Liver (tissue), 9 donors: Measurements from ENCODE around the gene IMMT. TPM values are rescaled to one million over a fixed set of nuclear protein-coding genes. Genes with fewer than 3 reads are reported as not detected.

ENCODE experiments used
- DNase-seq: peaks from one replicate; pipeline ENCODE4 v3.0.0-alpha.2; 2017; ENCODE audit warnings: low spot score
- H3K27ac ChIP-seq, 2 donors: one replicate each; pipeline ENCODE4 v1.7.0; 2013; ENCODE audit warnings: inconsistent platforms in 2 of 2, low read length in 2 of 2, control low read depth in 1 of 2, low read depth in 1 of 2, mild to moderate bottlenecking in 1 of 2
- H3K27me3 ChIP-seq, 4 donors: one replicate each; pipeline versions ENCODE4 v1.6.1 to v1.7.0; 2013; ENCODE audit warnings: low read length in 3 of 4, inconsistent platforms in 1 of 4, mild to moderate bottlenecking in 1 of 4, moderate library complexity in 1 of 4; ENCODE audit not compliant: control insufficient read depth in 4 of 4, insufficient read depth in 4 of 4
- H3K36me3 ChIP-seq, 4 donors: one replicate each; pipeline versions ENCODE4 v1.6.1 to v1.7.0; 2013; ENCODE audit warnings: low read length in 3 of 4, mild to moderate bottlenecking in 3 of 4, low read depth in 1 of 4, moderate library complexity in 1 of 4; ENCODE audit not compliant: control insufficient read depth in 4 of 4, insufficient read depth in 3 of 4
- H3K4me1 ChIP-seq, 4 donors: one replicate each; pipeline versions ENCODE4 v1.6.1 to v1.7.0; 2013; ENCODE audit warnings: low read length in 3 of 4, mild to moderate bottlenecking in 3 of 4, moderate library complexity in 1 of 4; ENCODE audit not compliant: control insufficient read depth in 4 of 4, insufficient read depth in 4 of 4
- H3K4me3 ChIP-seq, 3 donors: one replicate each; pipeline versions ENCODE4 v1.6.1 to v1.7.0; 2013; ENCODE audit warnings: low read length in 3 of 3, control low read depth in 1 of 3, low read depth in 1 of 3, mild to moderate bottlenecking in 1 of 3
- H3K9ac ChIP-seq, 2 donors: one replicate each; pipeline ENCODE4 v1.7.0; 2013; ENCODE audit warnings: low read length in 2 of 2, mild to moderate bottlenecking in 2 of 2, moderate library complexity in 2 of 2, control low read depth in 1 of 2, low read depth in 1 of 2
- H3K9me3 ChIP-seq, 4 donors: one replicate each; pipeline versions ENCODE4 v1.6.1 to v1.7.0; 2013; ENCODE audit warnings: low read length in 3 of 4; ENCODE audit not compliant: control insufficient read depth in 4 of 4
- ATF3 ChIP-seq: IDR thresholded peaks from 2 replicates; pipeline ENCODE4 v1.6.1; 2016; ENCODE audit warnings: antibody characterized with exemption
- EGR1 ChIP-seq, 2 donors: IDR thresholded peaks; 2 replicates each; pipeline ENCODE4 v1.6.1; 2016 to 2018; ENCODE audit warnings: antibody characterized with exemption in 2 of 2, low read depth in 2 of 2
- FOXA1 ChIP-seq: IDR thresholded peaks from 2 replicates; pipeline ENCODE4 v1.6.1; 2016; ENCODE audit warnings: antibody characterized with exemption
- FOXA2 ChIP-seq: IDR thresholded peaks from 2 replicates; pipeline ENCODE4 v1.6.1; 2016; ENCODE audit warnings: antibody characterized with exemption
- GABPA ChIP-seq, 2 donors: IDR thresholded peaks in 1 of 2; conservative IDR thresholded peaks in 1 of 2; 2 replicates each; pipeline ENCODE4 v1.6.1; 2016; ENCODE audit warnings: antibody characterized with exemption in 2 of 2, mild to moderate bottlenecking in 1 of 2, moderate library complexity in 1 of 2
- HNF4A ChIP-seq, 2 donors: conservative IDR thresholded peaks; 2 replicates each; pipeline ENCODE4 v1.6.1; 2016; ENCODE audit warnings: antibody characterized with exemption in 2 of 2, mild to moderate bottlenecking in 2 of 2
- HNF4G ChIP-seq: IDR thresholded peaks from 2 replicates; pipeline ENCODE4 v1.6.1; 2016; ENCODE audit warnings: antibody characterized with exemption
- JUND ChIP-seq, 2 donors: IDR thresholded peaks; 2 replicates each; pipeline ENCODE4 v1.6.1; 2016; ENCODE audit warnings: antibody characterized with exemption in 2 of 2
- MAX ChIP-seq: IDR thresholded peaks from 2 replicates; pipeline ENCODE4 v1.6.1; 2016; ENCODE audit warnings: antibody characterized with exemption
- NR2F2 ChIP-seq: IDR thresholded peaks from 2 replicates; pipeline ENCODE4 v1.6.1; 2016; ENCODE audit warnings: antibody characterized with exemption
- RAD21 ChIP-seq, 2 donors: IDR thresholded peaks; 2 replicates each; pipeline ENCODE4 v1.6.1; 2016; ENCODE audit warnings: antibody characterized with exemption in 2 of 2, mild to moderate bottlenecking in 2 of 2
- RXRA ChIP-seq, 2 donors: IDR thresholded peaks; 2 replicates each; pipeline ENCODE4 v1.6.1; 2017 to 2018; ENCODE audit warnings: antibody characterized with exemption in 2 of 2, mild to moderate bottlenecking in 1 of 2
- SP1 ChIP-seq: IDR thresholded peaks from 2 replicates; pipeline ENCODE4 v1.6.1; 2018; ENCODE audit warnings: antibody characterized with exemption, mild to moderate bottlenecking
- TAF1 ChIP-seq: conservative IDR thresholded peaks from 2 replicates; pipeline ENCODE4 v1.6.1; 2016; ENCODE audit warnings: antibody characterized with exemption, mild to moderate bottlenecking
- YY1 ChIP-seq: IDR thresholded peaks from 2 replicates; pipeline ENCODE4 v1.6.1; 2016; ENCODE audit warnings: antibody characterized with exemption, mild to moderate bottlenecking
- ZBTB33 ChIP-seq: IDR thresholded peaks from 2 replicates; pipeline ENCODE4 v1.6.1; 2016; ENCODE audit warnings: antibody characterized with exemption
- WGBS: extraction: QIAGEN DNeasy Blood & Tissue Kit; methylation state at CpG from one replicate; pipeline ENCODE4 v1.1.7; 2013; 5-methylcytosine and 5-hydroxymethylcytosine counted together
- polyA plus RNA-seq, 2 donors: library from polyadenylated mRNA; stranded (reverse) in 1 of 2; unstranded in 1 of 2; fragments of 200-250 nt in 1 of 2; fragments of >200 nt in 1 of 2; fragmentation: Nextera tagmentation in 1 of 2; extraction: Ambion mirVana in 1 of 2; gene quantifications; one replicate each; pipeline versions ENCODE4 v1.2.1 to v1.2.3, GENCODE V29; 2013 to 2015
- total RNA-seq, 2 donors: library from RNA; depleted of rRNA; stranded (reverse); fragments of >200 nt; gene quantifications; one replicate each; pipeline ENCODE4 v1.2.3, GENCODE V29; 2014
- TF ChIP-seq, protein P1 (sequence below): fragments of 150-350 bp; IDR thresholded peaks from 2 replicates; pipeline ENCODE4 v1.5.1; 2017; ENCODE audit warnings: improper control_type of control experiment, low read depth, low read length; ENCODE audit not compliant: missing input control
- TF ChIP-seq, protein P2 (sequence below): IDR thresholded peaks from 2 replicates; pipeline ENCODE4 v1.6.1; 2016; ENCODE audit warnings: antibody characterized with exemption, mild to moderate bottlenecking
- donor health status: healthy.
- donor health status: healthy.
- donor health status: healthy.
- donor health status: healthy.
- donor health status: healthy.

IMMT gene
- total and polyA plus RNA-seq, 4 donors = 38.3 to 49.1 (median 46.9) TPM

- TF ChIP-seq YY1 = no peak
- no peak for TF ChIP-seq ZBTB33
- no peak for TF ChIP-seq HNF4A (conservative IDR thresholded peaks at IDR 0.05)
- TF ChIP-seq FOXA2 = no peak
- TF ChIP-seq, protein P1, sequence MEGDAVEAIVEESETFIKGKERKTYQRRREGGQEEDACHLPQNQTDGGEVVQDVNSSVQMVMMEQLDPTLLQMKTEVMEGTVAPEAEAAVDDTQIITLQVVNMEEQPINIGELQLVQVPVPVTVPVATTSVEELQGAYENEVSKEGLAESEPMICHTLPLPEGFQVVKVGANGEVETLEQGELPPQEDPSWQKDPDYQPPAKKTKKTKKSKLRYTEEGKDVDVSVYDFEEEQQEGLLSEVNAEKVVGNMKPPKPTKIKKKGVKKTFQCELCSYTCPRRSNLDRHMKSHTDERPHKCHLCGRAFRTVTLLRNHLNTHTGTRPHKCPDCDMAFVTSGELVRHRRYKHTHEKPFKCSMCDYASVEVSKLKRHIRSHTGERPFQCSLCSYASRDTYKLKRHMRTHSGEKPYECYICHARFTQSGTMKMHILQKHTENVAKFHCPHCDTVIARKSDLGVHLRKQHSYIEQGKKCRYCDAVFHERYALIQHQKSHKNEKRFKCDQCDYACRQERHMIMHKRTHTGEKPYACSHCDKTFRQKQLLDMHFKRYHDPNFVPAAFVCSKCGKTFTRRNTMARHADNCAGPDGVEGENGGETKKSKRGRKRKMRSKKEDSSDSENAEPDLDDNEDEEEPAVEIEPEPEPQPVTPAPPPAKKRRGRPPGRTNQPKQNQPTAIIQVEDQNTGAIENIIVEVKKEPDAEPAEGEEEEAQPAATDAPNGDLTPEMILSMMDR = no peak
- TF ChIP-seq RAD21 (IDR thresholded peaks at IDR 0.05) = no peak
- TF ChIP-seq, protein P2, sequence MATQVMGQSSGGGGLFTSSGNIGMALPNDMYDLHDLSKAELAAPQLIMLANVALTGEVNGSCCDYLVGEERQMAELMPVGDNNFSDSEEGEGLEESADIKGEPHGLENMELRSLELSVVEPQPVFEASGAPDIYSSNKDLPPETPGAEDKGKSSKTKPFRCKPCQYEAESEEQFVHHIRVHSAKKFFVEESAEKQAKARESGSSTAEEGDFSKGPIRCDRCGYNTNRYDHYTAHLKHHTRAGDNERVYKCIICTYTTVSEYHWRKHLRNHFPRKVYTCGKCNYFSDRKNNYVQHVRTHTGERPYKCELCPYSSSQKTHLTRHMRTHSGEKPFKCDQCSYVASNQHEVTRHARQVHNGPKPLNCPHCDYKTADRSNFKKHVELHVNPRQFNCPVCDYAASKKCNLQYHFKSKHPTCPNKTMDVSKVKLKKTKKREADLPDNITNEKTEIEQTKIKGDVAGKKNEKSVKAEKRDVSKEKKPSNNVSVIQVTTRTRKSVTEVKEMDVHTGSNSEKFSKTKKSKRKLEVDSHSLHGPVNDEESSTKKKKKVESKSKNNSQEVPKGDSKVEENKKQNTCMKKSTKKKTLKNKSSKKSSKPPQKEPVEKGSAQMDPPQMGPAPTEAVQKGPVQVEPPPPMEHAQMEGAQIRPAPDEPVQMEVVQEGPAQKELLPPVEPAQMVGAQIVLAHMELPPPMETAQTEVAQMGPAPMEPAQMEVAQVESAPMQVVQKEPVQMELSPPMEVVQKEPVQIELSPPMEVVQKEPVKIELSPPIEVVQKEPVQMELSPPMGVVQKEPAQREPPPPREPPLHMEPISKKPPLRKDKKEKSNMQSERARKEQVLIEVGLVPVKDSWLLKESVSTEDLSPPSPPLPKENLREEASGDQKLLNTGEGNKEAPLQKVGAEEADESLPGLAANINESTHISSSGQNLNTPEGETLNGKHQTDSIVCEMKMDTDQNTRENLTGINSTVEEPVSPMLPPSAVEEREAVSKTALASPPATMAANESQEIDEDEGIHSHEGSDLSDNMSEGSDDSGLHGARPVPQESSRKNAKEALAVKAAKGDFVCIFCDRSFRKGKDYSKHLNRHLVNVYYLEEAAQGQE = no peak
- TF ChIP-seq FOXA1 = no peak
- no peak for TF ChIP-seq EGR1 (IDR thresholded peaks at IDR 0.05; ENCODE audit: low read depth in 2 of 2)
- TF ChIP-seq ATF3 = no peak
- TF ChIP-seq MAX = no peak
- no peak for TF ChIP-seq NR2F2
- TF ChIP-seq SP1 = no peak
- no peak for TF ChIP-seq RXRA (IDR thresholded peaks at IDR 0.05)
- no peak for TF ChIP-seq JUND (IDR thresholded peaks at IDR 0.05)
- no peak for TF ChIP-seq HNF4G
- TF ChIP-seq GABPA (IDR thresholded peaks at IDR 0.05 in 1 of 2, conservative IDR thresholded peaks at IDR 0.05 in 1 of 2) = no peak
- TF ChIP-seq TAF1 = no peak
- H3K9me3 ChIP-seq = no peaks in the 10 kb centered on the region
- no peak overlapping the region for H3K27ac ChIP-seq
- H3K36me3 ChIP-seq = peaks cover 17 to 95% (median 86%) of the 10 kb centered on the region in 4 donors
- H3K9ac ChIP-seq = no peak overlapping the region
- no peak for DNase-seq
- WGBS = 94% methylated on average over 5 of the region's 5 CpGs
- no peaks in the 10 kb centered on the region for H3K4me1 ChIP-seq
- H3K4me3 ChIP-seq = no peak overlapping the region
- H3K27me3 ChIP-seq = no peaks in the 10 kb centered on the region
Observed at GRCh38 chr2:86135653-86136052, 59.6 kb downstream of the IMMT start.
